ENCODE data around the gene LSM14A. TPM values are rescaled to one million over a fixed set of nuclear protein-coding genes. Genes with fewer than 3 reads are reported as not detected.
"Not testable (repeated sequence)": the region's sequence is repeated elsewhere in the genome, so short reads cannot be mapped to it uniquely, and the experiment has no call there.

Gene LSM14A
- total and polyA plus RNA-seq, 9 donors: 40.3 to 117 (median 98.4) TPM

DNA sequence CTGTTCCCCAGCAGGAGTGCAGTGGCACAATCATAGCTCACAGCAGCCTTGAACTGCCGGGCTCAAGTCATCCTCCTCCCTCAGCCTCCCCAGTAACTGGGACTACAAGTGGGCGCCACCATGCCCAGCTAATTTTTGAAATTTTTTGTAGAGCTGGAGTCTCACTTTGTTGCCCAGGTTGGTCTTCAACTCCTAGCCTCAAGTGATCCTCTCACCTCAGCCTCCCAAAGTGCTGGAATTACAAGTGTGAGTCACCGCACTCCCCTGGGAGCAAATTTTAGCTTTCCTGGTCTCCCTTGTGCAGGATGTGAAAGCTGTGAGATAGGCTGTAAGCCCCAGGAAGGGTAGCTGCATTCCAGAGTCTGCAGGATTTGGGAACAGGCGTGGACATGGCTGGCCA is 76.6 kb downstream of the LSM14A start:
- no peak overlapping the region for H3K4me3 ChIP-seq (ENCODE audit: low read length)
- no peaks in the 10 kb centered on the region for H3K9me3 ChIP-seq (replicated peaks; ENCODE audit: control insufficient read depth, low read depth, low read length)
- 83% methylated on average over 3 of the region's 4 CpGs for WGBS (ENCODE audit: insufficient coverage)
- H3K36me3 ChIP-seq (ENCODE audit: control insufficient read depth, insufficient read depth, low read length): no peaks in the 10 kb centered on the region
- no peaks in the 10 kb centered on the region for H3K27me3 ChIP-seq (ENCODE audit: control insufficient read depth, insufficient read depth, low read length)
- H3K27ac ChIP-seq (ENCODE audit: low read length): no peak overlapping the region
- DNase-seq: no peak
- H3K4me1 ChIP-seq (ENCODE audit: control insufficient read depth, insufficient read depth, low read length): peaks cover 4% of the 10 kb centered on the region

DNA sequence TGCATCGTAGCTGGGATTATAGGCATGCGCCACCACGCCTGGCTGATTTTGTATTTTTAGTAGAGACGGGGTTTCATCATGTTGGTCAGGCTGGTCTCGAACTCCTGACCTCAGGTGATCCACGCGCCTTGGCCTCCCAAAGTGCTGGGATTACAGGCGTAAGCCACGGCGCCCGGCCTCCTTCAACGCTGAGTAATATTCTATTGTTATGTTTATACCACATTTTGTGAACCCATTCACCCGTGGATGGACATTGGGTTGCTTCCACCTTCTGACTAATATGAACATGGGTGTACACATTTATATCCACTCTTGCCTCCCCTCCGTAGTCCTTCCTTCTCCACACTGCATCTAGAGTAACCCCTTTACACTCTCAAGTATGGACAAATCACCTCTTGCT is 80.9 kb downstream of the LSM14A start:
- DNase-seq; H3K36me3 ChIP-seq (ENCODE audit: control insufficient read depth, insufficient read depth, low read length); H3K4me3 ChIP-seq (ENCODE audit: low read length); H3K27me3 ChIP-seq (ENCODE audit: control insufficient read depth, insufficient read depth, low read length); H3K9me3 ChIP-seq (replicated peaks; ENCODE audit: control insufficient read depth, low read depth, low read length); H3K27ac ChIP-seq (ENCODE audit: low read length): not testable (repeated sequence)
- WGBS (ENCODE audit: insufficient coverage): 93% methylated on average over 6 of the region's 14 CpGs
- peaks cover 11% of the 10 kb centered on the region for H3K4me1 ChIP-seq (ENCODE audit: control insufficient read depth, insufficient read depth, low read length)

DNA sequence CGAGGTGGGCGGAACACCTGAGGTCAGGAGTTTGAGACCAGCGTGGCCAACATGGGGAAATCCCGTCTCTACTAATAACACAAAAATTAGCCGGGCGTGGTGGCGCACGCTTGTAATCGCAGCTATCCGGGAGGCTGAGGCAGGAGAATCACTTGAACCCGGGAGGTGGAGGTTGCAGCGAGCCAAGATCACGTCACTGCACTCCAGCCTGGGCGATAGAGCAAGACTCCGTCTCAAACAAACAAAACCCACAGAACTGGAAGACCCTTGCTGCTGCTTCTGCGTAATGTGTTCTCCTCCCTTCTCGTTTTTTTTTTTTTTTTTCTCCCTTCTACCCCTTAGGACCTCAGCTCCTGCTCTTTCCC is 81.4 kb downstream of the LSM14A start:
- H3K36me3 ChIP-seq (ENCODE audit: control insufficient read depth, insufficient read depth, low read length): not testable (repeated sequence)

DNA sequence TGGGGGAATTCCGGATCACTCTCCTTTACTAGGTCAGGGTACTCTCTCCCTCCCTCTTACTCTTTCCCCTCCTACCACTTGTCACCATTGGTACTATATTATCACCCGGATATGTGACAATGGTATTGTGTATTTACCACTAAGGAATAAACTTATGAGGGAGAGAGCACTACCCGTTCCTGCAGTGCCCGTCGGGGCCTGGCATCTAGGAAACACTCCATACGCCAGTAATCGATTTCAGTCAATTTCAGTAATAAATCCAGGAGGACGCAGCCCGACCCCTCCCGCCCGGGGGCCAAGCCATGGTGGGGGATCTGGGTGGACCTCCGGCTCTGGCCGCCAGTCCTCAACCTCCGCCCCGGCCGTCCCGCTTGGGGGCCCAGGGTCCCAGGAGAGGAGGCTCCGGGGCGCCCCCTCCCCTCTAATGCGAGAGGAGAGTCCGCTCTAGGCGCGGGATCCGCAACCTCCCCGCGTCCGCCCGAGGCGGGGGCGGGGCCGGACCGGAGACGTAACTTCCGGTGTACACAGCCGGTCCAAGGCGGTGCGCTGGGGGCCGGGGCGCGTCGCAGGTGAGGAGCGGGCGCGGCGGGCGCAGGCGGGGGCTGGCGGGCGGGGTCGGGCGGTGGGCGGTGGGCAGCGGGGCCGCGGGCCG is 81.9 kb downstream of the LSM14A start, which contains the start of gene GARRE1:
Gene GARRE1 (plus strand): TSS at position 509 of the 652 bp plus-strand sequence. CDS start 45,920 bp downstream, outside the sequence.
- H3K27me3 ChIP-seq (ENCODE audit: control insufficient read depth, insufficient read depth, low read length): no peaks in the 10 kb centered on the region
- peak; percentile 91 for DNase-seq
- peak within 1 kb of the TSS; percentile 96 for H3K4me3 ChIP-seq (ENCODE audit: low read length)
- peak within 1 kb of the TSS; percentile 95 for H3K27ac ChIP-seq (ENCODE audit: low read length)
- H3K4me1 ChIP-seq (ENCODE audit: control insufficient read depth, insufficient read depth, low read length): peaks cover 11% of the 10 kb centered on the region
- under 1% methylated on average over 47 of the region's 56 CpGs for WGBS (ENCODE audit: insufficient coverage)
- no peaks in the 10 kb centered on the region for H3K9me3 ChIP-seq (replicated peaks; ENCODE audit: control insufficient read depth, low read depth, low read length)
- peaks cover 4% of the 10 kb centered on the region for H3K36me3 ChIP-seq (ENCODE audit: control insufficient read depth, insufficient read depth, low read length)

More for the DNA sequence above, 81.4 kb downstream of the LSM14A start:
- H3K27me3 ChIP-seq (ENCODE audit: control insufficient read depth, insufficient read depth, low read length); DNase-seq; H3K9me3 ChIP-seq (replicated peaks; ENCODE audit: control insufficient read depth, low read depth, low read length): not testable (repeated sequence)
- Histone ChIP-seq H3K4me3 (ENCODE audit: low read length) (peak overlapping the region; percentile 96), H3K4me1 (ENCODE audit: control insufficient read depth, insufficient read depth, low read length) (peaks cover 11% of the 10 kb centered on the region), H3K27ac (ENCODE audit: low read length) (peak overlapping the region; percentile 95)
- WGBS (ENCODE audit: insufficient coverage): 74% methylated on average over 5 of the region's 17 CpGs

DNA sequence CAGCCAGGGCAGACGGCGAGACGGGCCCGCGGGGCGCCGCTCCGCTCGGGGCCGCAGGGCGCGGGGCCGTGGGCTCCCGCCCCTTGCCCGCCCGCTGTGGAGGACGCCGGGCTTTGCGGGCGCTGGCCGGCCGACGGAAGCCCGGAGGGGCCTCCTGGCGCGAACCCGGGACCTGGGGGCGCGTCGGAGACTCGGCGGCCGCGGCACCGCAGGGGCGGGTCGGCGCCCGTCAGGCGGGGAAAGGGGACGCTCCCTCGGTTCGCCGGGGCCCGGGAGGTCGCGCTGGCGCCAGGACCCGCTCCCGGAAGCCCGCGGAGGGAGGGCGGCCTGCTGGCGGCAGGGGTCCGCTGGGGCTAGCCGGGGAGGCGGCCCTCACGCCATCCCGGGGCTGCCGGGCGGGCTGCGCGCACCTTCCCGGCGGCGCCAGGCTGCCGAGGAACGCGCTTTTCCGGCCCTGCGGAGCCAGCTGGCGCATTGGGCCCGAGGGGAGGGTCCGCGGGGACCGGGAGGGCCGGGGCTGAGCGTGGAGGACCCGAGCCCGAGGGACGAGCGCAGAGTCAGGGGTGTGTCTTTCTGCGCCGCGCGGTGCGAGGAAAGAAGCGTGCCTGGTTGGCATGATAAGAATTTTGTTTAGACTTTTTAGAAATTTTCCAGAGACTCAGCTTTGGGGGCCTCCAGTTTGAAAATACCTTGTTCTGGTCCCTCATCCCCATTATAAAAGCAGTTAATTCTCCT is 82.6 kb downstream of the LSM14A start:
- peaks cover 13% of the 10 kb centered on the region for H3K4me1 ChIP-seq (ENCODE audit: control insufficient read depth, insufficient read depth, low read length)
- no peaks in the 10 kb centered on the region for H3K9me3 ChIP-seq (replicated peaks; ENCODE audit: control insufficient read depth, low read depth, low read length)
- under 1% methylated on average over 82 of the region's 88 CpGs for whole genome bisulfite sequencing (ENCODE audit: insufficient coverage)
- no peaks in the 10 kb centered on the region for H3K27me3 ChIP-seq (ENCODE audit: control insufficient read depth, insufficient read depth, low read length)
- peak overlapping the region; percentile 81 for H3K27ac ChIP-seq (ENCODE audit: low read length)
- peak; percentile 67 for DNase-seq
- peak overlapping the region; percentile 65 for H3K4me3 ChIP-seq (ENCODE audit: low read length)
- peaks cover 4% of the 10 kb centered on the region for H3K36me3 ChIP-seq (ENCODE audit: control insufficient read depth, insufficient read depth, low read length)

DNA sequence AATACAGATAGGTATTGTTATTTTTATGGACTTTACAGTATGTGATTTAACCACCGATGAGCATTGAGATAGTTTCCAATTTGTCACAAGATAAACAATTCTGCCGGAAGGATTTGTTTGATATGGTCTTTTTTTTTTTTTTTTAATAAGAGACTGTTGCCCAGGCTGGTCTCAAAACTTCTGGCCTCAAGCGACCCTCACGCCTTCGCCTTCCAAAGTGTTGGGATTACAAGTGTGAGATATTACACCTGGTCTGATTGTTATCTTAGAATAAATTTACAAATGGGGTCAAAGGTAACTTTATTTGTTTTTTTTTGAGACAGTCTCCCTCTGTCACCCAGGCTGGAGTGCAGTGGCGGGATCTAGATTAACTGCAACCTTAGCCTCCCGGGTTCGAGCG is 83.2 kb downstream of the LSM14A start:
- Histone ChIP-seq H3K36me3 (ENCODE audit: control insufficient read depth, insufficient read depth, low read length) (peaks cover 4% of the 10 kb centered on the region), H3K9me3 (replicated peaks; ENCODE audit: control insufficient read depth, low read depth, low read length) (no peaks in the 10 kb centered on the region), H3K4me3 (ENCODE audit: low read length) (peak overlapping the region; percentile 65), H3K27me3 (ENCODE audit: control insufficient read depth, insufficient read depth, low read length) (no peaks in the 10 kb centered on the region), H3K27ac (ENCODE audit: low read length) (peak overlapping the region; percentile 81), H3K4me1 (ENCODE audit: control insufficient read depth, insufficient read depth, low read length) (peaks cover 14% of the 10 kb centered on the region)
- no peak for DNase-seq
- WGBS (ENCODE audit: insufficient coverage): 87% methylated on average over 3 of the region's 9 CpGs

DNA sequence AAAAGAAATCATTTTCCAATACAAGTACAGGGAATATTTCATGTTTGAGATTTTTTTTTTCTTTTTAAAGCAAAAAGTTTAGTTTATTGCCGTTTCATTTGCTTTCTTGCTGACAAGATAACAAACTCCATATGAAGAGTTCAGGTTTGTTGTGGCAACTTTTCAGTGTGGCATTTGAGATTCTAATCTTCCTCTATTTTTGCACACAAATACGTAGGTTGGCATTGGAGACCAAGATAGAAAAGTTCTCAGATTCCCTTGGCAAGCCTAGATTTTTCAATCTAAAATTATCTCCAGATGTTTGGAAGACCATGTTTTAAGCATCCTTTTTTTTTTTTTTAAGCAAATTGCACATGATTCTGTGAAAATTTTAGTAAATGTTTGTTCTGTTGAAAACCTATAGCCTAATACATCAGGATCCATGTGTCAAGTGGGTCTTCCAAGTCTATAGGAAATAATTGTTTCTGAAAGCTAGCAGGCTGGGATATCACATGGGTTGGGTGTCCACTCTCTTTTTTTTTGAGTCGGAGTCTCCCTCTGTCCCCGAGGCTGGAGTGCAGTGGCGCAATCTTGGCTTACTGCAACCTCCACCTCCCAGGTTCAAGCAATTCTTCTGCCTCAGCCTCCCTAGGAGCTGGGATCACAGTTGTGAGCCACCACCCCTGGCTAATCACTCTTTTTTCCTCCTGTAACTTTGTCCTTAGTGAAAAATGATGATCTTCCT is 84.7 kb downstream of the LSM14A start:
- no peak for DNase-seq
- H3K4me3 ChIP-seq (ENCODE audit: low read length): no peak overlapping the region
- no peaks in the 10 kb centered on the region for H3K27me3 ChIP-seq (ENCODE audit: control insufficient read depth, insufficient read depth, low read length)
- peaks cover 4% of the 10 kb centered on the region for H3K36me3 ChIP-seq (ENCODE audit: control insufficient read depth, insufficient read depth, low read length)
- H3K9me3 ChIP-seq (replicated peaks; ENCODE audit: control insufficient read depth, low read depth, low read length): no peaks in the 10 kb centered on the region
- no peak overlapping the region for H3K27ac ChIP-seq (ENCODE audit: low read length)
- peaks cover 27% of the 10 kb centered on the region for H3K4me1 ChIP-seq (ENCODE audit: control insufficient read depth, insufficient read depth, low read length)
- WGBS (ENCODE audit: insufficient coverage): no CpG with 5 or more reads among the region's 5 CpGs

DNA sequence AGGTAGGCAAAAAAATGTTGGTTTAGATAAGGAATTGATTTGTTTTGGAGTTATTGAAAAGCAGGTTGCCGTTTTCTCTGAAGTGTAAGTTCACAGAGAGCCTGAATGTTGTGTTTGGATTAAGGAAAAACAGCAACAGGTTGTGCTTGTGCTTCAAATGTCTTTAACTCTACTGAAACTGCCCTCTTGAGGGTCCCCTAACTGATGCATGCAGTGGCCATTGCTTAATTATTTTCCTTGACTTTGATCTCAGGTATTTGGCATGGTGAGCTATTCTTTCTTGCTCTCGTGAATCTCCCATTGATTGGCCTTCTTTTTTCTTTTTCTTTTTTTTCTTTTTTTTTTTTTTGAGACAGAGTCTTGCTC is 85.2 kb downstream of the LSM14A start:
- Histone ChIP-seq H3K27ac (ENCODE audit: low read length) (no peak overlapping the region), H3K4me1 (ENCODE audit: control insufficient read depth, insufficient read depth, low read length) (peaks cover 27% of the 10 kb centered on the region), H3K36me3 (ENCODE audit: control insufficient read depth, insufficient read depth, low read length) (peaks cover 4% of the 10 kb centered on the region), H3K27me3 (ENCODE audit: control insufficient read depth, insufficient read depth, low read length) (no peaks in the 10 kb centered on the region), H3K9me3 (replicated peaks; ENCODE audit: control insufficient read depth, low read depth, low read length) (no peaks in the 10 kb centered on the region), H3K4me3 (ENCODE audit: low read length) (no peak overlapping the region)
- WGBS (ENCODE audit: insufficient coverage): 80% methylated on average over 1 of the region's 2 CpGs
- no peak for DNase-seq

DNA sequence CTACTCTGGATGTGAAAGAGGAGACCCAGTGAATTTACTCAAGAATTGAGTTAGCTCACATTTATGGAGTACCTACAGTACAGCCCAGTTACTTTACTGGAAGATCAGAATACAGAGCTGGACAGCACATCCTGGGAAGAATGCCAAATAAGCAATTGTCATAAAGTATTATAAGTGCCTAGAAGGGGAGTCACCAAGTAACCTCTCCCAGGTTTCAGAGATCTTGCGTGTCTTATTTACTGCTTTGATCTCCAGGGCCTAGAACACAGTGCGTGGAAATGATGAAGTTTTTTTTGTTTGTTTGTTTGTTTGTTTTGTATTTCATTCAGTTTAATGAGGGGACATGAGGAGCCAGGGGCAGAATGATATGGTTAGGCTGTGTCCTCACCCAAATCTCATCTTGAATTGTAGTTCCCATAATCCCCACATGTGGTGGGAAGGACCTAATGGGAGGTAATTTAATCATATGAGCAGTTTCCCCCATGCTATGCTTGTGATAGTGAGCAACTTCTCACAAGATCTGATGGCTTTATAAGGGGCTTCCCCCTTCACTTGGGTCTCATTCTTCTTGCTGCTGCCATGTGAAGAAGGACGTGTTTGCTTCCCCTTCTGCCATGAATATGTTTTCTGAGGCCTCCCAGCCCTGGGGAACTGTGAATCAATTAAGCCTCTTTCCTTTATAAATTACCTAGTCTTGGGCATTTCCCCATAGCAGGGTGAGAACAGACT is 87.2 kb downstream of the LSM14A start:
- no peak overlapping the region for H3K27ac ChIP-seq (ENCODE audit: low read length)
- H3K27me3 ChIP-seq (ENCODE audit: control insufficient read depth, insufficient read depth, low read length): no peaks in the 10 kb centered on the region
- no peak overlapping the region for H3K4me3 ChIP-seq (ENCODE audit: low read length)
- no peaks in the 10 kb centered on the region for H3K9me3 ChIP-seq (replicated peaks; ENCODE audit: control insufficient read depth, low read depth, low read length)
- H3K36me3 ChIP-seq (ENCODE audit: control insufficient read depth, insufficient read depth, low read length): peaks cover 4% of the 10 kb centered on the region
- peaks cover 21% of the 10 kb centered on the region for H3K4me1 ChIP-seq (ENCODE audit: control insufficient read depth, insufficient read depth, low read length)
- no peak for DNase-seq
- 73% methylated on average over 3 of the region's 3 CpGs for WGBS (ENCODE audit: insufficient coverage)

DNA sequence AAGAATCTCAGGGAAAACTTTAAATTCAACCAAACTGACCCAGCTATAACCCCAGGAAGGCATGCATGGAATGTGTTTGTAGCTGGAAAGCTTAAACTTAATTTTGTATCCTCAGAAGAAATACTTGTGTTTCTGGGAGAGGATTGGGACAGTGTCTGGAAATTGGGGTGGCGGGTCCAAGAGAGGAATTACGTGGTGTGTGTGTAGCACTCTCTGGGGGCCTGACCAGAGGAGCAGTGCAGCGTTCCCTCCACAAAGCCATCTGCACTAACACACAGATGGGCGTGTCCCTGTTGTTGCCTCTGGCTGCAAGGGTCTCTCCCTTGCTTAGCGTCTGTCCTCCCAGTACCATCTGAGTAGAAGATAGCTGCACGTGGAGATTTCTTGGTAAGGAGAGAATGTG is 88.5 kb downstream of the LSM14A start:
- H3K4me3 ChIP-seq (ENCODE audit: low read length): no peak overlapping the region
- H3K27me3 ChIP-seq (ENCODE audit: control insufficient read depth, insufficient read depth, low read length): no peaks in the 10 kb centered on the region
- H3K9me3 ChIP-seq (replicated peaks; ENCODE audit: control insufficient read depth, low read depth, low read length): no peaks in the 10 kb centered on the region
- WGBS (ENCODE audit: insufficient coverage): 0% methylated on average over 1 of the region's 6 CpGs
- peak overlapping the region; percentile 47 for H3K27ac ChIP-seq (ENCODE audit: low read length)
- peaks cover 18% of the 10 kb centered on the region for H3K4me1 ChIP-seq (ENCODE audit: control insufficient read depth, insufficient read depth, low read length)
- peaks cover 4% of the 10 kb centered on the region for H3K36me3 ChIP-seq (ENCODE audit: control insufficient read depth, insufficient read depth, low read length)
- peak; percentile 72 for DNase-seq

Data from muscle of leg (tissue), 11 donors.